ENCODE results near the gene PGF. TPM values are rescaled to one million over a fixed set of nuclear protein-coding genes. Genes with fewer than 3 reads are reported as not detected.

Gene PGF
- total RNA-seq, 1 donor, result 16.3 TPM

DNA sequence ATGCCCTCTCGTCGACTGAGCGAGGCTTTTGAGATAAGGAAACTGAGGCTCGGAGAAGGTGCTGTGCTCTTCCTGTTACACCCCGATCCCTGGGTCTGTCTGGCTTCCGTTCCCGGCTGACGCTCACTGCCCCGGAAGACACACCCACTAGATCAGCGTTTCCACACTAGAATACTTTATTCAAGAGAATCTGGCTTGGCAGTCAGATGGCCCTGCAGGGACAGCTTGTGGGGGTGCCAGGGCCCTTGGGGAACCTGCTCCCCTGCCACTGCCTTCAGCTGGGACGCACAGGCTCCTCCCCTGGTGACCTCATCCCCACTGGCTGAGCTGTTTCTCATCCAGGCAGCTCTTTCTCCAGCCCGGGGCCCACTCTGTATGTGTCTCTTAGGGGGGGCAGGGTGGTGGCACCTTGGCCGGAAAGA is 13.7 kb downstream of the PGF start:
- H3K4me2 ChIP-seq (ENCODE audit: insufficient read depth, low read length), result no peak overlapping the region
- no peaks in the 10 kb centered on the region for H4K20me1 ChIP-seq (ENCODE audit: insufficient read depth, low read length)
- H3K79me2 ChIP-seq (ENCODE audit: insufficient read depth, low read length), result no peaks in the 10 kb centered on the region
- peak overlapping the region; percentile 63 for H2AFZ ChIP-seq (ENCODE audit: low read length)
- H3K27ac ChIP-seq (ENCODE audit: low read depth, low read length), result no peak overlapping the region
- no peaks in the 10 kb centered on the region for H3K27me3 ChIP-seq (ENCODE audit: insufficient read depth, low read length)
- peaks cover 2% of the 10 kb centered on the region for H3K36me3 ChIP-seq (ENCODE audit: insufficient read depth, low read length)
- H3K9me3 ChIP-seq (ENCODE audit: low read depth, low read length), result no peaks in the 10 kb centered on the region
- DNase-seq (ENCODE audit: insufficient read length, low spot score, missing footprints), result peak; percentile 95
- TF ChIP-seq, protein P1, sequence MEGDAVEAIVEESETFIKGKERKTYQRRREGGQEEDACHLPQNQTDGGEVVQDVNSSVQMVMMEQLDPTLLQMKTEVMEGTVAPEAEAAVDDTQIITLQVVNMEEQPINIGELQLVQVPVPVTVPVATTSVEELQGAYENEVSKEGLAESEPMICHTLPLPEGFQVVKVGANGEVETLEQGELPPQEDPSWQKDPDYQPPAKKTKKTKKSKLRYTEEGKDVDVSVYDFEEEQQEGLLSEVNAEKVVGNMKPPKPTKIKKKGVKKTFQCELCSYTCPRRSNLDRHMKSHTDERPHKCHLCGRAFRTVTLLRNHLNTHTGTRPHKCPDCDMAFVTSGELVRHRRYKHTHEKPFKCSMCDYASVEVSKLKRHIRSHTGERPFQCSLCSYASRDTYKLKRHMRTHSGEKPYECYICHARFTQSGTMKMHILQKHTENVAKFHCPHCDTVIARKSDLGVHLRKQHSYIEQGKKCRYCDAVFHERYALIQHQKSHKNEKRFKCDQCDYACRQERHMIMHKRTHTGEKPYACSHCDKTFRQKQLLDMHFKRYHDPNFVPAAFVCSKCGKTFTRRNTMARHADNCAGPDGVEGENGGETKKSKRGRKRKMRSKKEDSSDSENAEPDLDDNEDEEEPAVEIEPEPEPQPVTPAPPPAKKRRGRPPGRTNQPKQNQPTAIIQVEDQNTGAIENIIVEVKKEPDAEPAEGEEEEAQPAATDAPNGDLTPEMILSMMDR (IDR thresholded peaks at IDR 0.05; ENCODE audit: extremely low read depth, low read depth, low read length), result no peak
- no peak overlapping the region for H3K4me3 ChIP-seq (ENCODE audit: insufficient read depth, low read length)
- peaks cover 30% of the 10 kb centered on the region for H3K4me1 ChIP-seq (ENCODE audit: insufficient read depth, low read length)

DNA sequence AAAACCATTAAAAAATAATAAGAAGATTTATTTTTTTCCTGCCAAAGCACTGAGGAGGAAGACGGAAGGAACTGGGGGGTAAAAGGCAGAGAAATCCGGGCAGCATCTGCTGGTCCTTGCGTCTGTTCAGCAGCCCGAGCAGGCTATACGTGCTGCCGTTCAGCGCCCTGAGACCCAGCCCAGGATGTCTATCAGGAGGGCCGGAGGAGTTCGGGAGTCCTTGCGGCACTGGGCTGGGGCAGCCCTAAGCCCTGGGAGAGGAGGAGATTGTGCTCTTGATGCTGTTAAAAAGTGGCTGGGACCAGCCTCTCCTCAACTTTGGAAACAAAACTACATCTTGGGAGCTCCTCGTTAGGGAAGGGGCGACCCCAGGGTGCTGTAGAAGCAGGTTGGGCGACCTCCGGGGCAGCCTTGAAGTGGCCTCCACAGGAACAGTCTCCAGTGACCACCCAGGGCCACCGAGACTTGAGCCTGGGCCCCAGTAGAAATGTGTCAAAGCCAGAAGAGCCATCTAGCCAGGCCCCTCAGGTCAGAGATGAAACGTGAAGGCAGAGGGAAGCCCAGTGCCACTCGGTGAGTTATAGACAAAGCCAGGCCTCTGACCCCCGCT is 14.3 kb downstream of the PGF start:
- Histone ChIP-seq H2AFZ (ENCODE audit: low read length) (peak overlapping the region; percentile 63), H3K27ac (ENCODE audit: low read depth, low read length) (no peak overlapping the region)

DNA sequence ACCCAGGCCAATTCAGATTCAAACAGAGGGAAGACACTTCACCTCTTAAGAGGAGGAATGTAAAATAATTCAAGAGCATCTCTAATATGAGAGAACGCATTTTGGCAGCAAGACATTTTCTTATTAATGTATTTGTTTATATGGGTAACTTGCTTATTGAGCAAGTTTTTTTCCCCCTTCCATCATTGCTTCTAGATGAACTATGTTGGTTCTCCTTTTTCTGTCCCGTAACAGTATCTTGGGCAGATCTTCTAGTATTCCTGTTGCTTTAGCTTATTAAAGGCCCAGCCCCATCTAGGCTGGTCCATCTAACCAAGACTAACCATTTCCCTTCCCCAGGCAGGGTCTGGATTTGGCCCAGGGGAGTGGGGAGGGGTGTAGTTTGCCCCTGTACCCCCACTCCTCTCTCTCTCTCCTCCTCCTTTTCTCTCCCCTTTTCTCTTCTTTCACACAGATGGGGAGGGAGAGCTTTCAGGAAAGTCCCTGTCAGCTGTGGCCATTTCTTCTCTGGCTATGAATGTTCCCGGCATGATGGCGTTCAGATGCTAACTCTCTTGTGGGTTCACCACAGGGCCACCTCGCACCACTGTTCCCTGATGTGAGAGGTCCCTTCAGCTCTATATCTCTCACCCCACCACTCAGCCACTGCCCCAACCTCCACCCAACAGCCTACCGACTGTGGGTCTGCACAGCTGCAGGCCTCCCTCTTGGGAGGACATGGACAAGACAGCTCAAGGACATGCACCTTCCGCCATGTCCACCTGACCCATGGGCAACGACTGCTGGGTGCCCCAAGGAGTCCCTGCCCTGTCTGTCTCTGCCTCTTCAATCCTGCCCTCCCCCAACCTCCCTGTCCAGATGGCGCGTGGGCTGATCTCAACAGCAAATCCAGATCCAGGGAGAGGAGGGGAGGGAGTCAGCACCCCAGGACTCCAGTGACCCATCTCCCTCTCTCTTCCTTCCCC is 16.6 kb downstream of the PGF start:
- peak overlapping the region; percentile 67 for H3K4me2 ChIP-seq (ENCODE audit: insufficient read depth, low read length)
- peaks cover 30% of the 10 kb centered on the region for H3K4me1 ChIP-seq (ENCODE audit: insufficient read depth, low read length)
- no peak overlapping the region for H3K4me3 ChIP-seq (ENCODE audit: insufficient read depth, low read length)
- TF ChIP-seq, protein P1 (IDR thresholded peaks at IDR 0.05; ENCODE audit: extremely low read depth, low read depth, low read length), result no peak
- H3K27me3 ChIP-seq (ENCODE audit: insufficient read depth, low read length), result no peaks in the 10 kb centered on the region
- peak overlapping the region; percentile 60 for H3K27ac ChIP-seq (ENCODE audit: low read depth, low read length)
- H3K36me3 ChIP-seq (ENCODE audit: insufficient read depth, low read length), result no peaks in the 10 kb centered on the region
- peak; percentile 21 for DNase-seq (ENCODE audit: insufficient read length, low spot score, missing footprints)
- no peaks in the 10 kb centered on the region for H3K79me2 ChIP-seq (ENCODE audit: insufficient read depth, low read length)
- H4K20me1 ChIP-seq (ENCODE audit: insufficient read depth, low read length), result no peaks in the 10 kb centered on the region
- no peaks in the 10 kb centered on the region for H3K9me3 ChIP-seq (ENCODE audit: low read depth, low read length)
- no peak overlapping the region for H2AFZ ChIP-seq (ENCODE audit: low read length)

More for the DNA sequence above, 14.3 kb downstream of the PGF start:
- H4K20me1 ChIP-seq (ENCODE audit: insufficient read depth, low read length), result no peaks in the 10 kb centered on the region
- peak; percentile 65 for DNase-seq (ENCODE audit: insufficient read length, low spot score, missing footprints)
- H3K36me3 ChIP-seq (ENCODE audit: insufficient read depth, low read length), result peaks cover 2% of the 10 kb centered on the region
- H3K79me2 ChIP-seq (ENCODE audit: insufficient read depth, low read length), result no peaks in the 10 kb centered on the region
- H3K4me2 ChIP-seq (ENCODE audit: insufficient read depth, low read length), result no peak overlapping the region
- H3K4me3 ChIP-seq (ENCODE audit: insufficient read depth, low read length), result no peak overlapping the region
- peaks cover 30% of the 10 kb centered on the region for H3K4me1 ChIP-seq (ENCODE audit: insufficient read depth, low read length)
- H3K9me3 ChIP-seq (ENCODE audit: low read depth, low read length), result no peaks in the 10 kb centered on the region
- H3K27me3 ChIP-seq (ENCODE audit: insufficient read depth, low read length), result no peaks in the 10 kb centered on the region
- TF ChIP-seq, protein P1 (IDR thresholded peaks at IDR 0.05; ENCODE audit: extremely low read depth, low read depth, low read length), result no peak

DNA sequence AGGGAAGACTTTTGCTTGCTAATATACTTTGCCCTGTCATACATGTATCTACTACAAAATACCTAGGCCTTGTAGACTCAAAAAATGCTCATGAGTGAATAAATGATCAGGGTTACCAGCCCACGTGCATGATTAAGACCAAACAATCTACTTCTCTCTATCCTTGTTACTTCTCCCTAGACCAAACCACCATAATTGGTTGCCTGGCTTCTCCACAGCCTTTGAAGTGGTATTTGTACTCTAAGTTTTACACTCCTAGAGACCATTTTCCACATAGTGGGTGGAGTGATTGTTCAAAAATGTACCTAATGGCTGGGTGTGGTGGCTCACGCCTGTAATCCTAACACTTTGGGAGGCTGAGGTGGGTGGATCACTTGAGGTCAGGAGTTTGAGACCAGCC is 18.2 kb downstream of the PGF start:
- Histone ChIP-seq H3K4me3 (ENCODE audit: insufficient read depth, low read length) (no peak overlapping the region), H3K4me2 (ENCODE audit: insufficient read depth, low read length) (no peak overlapping the region), H3K9me3 (ENCODE audit: low read depth, low read length) (no peaks in the 10 kb centered on the region), H3K27me3 (ENCODE audit: insufficient read depth, low read length) (no peaks in the 10 kb centered on the region), H2AFZ (ENCODE audit: low read length) (no peak overlapping the region), H3K27ac (ENCODE audit: low read depth, low read length) (no peak overlapping the region), H3K4me1 (ENCODE audit: insufficient read depth, low read length) (peaks cover 28% of the 10 kb centered on the region), H4K20me1 (ENCODE audit: insufficient read depth, low read length) (no peaks in the 10 kb centered on the region), H3K79me2 (ENCODE audit: insufficient read depth, low read length) (no peaks in the 10 kb centered on the region), H3K36me3 (ENCODE audit: insufficient read depth, low read length) (no peaks in the 10 kb centered on the region)
- TF ChIP-seq, protein P1 (IDR thresholded peaks at IDR 0.05; ENCODE audit: extremely low read depth, low read depth, low read length), result no peak
- no peak for DNase-seq (ENCODE audit: insufficient read length, low spot score, missing footprints)
